Sciatic nerve (tissue), 2 donors: ENCODE measurements around the gene STMN3. TPM values are rescaled to one million over a fixed set of nuclear protein-coding genes. Genes with fewer than 3 reads are reported as not detected.
"Not testable (repeated sequence)": the region's sequence is repeated elsewhere in the genome, so short reads cannot be mapped to it uniquely, and the experiment has no call there.

Experiments
- ATAC-seq: fragments of 200-7000 bp; cut with Tn5 transposase; one replicate; pipeline ENCODE4 v1.9.1; 2020; ENCODE audit warnings: mild to moderate bottlenecking, moderate library complexity
- DNase-seq: peaks from one replicate; pipeline ENCODE4 v3.0.0-alpha.2; 2020; ENCODE audit warnings: low spot score
- intact Hi-C: fragments of 100-400 bp; cut with DNase I; formaldehyde crosslinking; loops from one replicate; pipeline ENCODE4 v1.14.2; 2022
- total RNA-seq: library from RNA; stranded (reverse); fragmentation: NEBNext Ultra II Directional; extraction: Animal tissue kit (Norgen Biotek cat#: 25700); gene quantifications from one replicate; pipeline ENCODE4 v1.2.1, GENCODE V29; 2021
- donor health status: DM: no; HTN: no; CAD: no.
- donor health status: DM: no; HTN: no; CAD: no.

The STMN3 gene
- total RNA-seq, 1 donor from 2014 or later, result 19.7 TPM

- intact Hi-C loops, result no loop called here
These were observed 9.3 kb downstream of the STMN3 start for GRCh38 chr20:63643946-63644345.

GRCh38 chr20:63643499-63643898, 9.7 kb downstream of the STMN3 start:
- intact Hi-C loops, result no loop called here
- ATAC-seq (no peak), DNase-seq (no peak)

More at GRCh38 chr20:63643946-63644345, 9.3 kb downstream of the STMN3 start:
- ATAC-seq (no peak), DNase-seq (no peak)

- intact Hi-C loops, result no loop called here
- ATAC-seq, result peak; percentile 1
- DNase-seq, result no peak
These were observed 10.5 kb downstream of the STMN3 start for GRCh38 chr20:63642527-63643247.

DNA sequence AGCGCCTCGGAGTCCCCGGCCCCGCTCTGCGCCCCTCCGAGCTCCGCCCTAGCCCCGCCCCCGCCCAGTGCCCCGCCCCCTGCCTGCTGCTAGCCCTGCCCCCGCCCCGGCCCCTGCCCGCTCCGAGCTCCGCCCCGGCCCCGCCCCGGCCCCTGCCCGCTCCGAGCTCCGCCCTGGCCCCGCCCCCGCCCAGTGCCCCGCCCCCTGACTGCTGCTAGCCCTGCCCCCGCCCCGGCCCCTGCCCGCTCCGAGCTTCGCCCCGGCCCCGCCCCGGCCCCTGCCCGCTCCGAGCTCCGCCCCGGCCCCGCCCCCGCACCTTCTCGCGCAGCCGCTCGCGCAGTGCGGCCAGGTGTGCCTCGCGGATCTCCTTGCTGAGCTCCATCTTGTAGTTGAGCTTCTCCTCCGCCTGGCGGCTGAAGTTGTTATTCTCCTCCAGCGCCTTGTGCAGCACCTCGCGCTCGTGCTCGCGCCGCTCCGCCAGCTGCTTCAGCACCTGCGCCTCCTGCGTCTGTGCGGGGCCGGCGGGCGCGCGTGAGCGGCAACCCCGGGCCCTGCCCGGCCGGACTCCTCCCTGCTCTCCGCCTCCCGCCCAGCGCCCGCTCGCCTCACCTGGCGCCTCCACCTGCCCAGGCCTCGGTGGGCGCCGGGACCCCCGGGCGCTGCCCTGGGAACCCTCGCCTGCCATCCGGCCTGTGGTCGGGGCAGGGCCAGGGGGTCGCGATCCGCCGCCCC, 11.3 kb downstream of the STMN3 start:
- ATAC-seq (peak; percentile 90), DNase-seq (peak; percentile 93)
- intact Hi-C loops, result no loop called here

GRCh38 chr20:63641146-63641791, 12.0 kb downstream of the STMN3 start:
- ATAC-seq (peak; percentile 23), DNase-seq (no peak)
- intact Hi-C loops, result no loop called here

DNA sequence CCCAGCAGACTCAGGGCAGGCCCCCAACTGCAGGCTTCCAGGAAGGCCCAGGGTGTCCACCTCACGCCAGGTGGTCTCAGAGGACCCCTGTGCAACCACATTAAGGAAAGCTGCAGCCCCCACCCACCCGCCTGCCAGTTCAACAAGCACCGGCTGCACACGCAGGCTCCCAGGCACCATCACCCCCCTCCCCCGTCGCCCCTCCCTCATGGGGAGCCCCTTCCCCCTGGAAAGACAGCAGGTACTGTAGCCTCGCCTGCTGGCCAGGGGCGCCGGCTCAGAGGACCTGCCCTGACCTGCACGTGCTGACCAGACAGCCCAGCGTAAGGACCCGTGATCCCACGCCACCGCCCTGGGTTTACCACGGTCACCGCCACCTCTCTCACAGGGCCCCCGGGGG, 12.5 kb downstream of the STMN3 start:
- DNase-seq, intact Hi-C loops, ATAC-seq: not testable (repeated sequence)

GRCh38 chr20:63640086-63640485, 13.1 kb downstream of the STMN3 start:
- ATAC-seq (no peak), DNase-seq (no peak)
- intact Hi-C loops, result no loop called here

GRCh38 chr20:63639093-63639975, 13.9 kb downstream of the STMN3 start:
- DNase-seq (no peak), ATAC-seq (no peak)
- intact Hi-C loops, result no loop called here

DNA sequence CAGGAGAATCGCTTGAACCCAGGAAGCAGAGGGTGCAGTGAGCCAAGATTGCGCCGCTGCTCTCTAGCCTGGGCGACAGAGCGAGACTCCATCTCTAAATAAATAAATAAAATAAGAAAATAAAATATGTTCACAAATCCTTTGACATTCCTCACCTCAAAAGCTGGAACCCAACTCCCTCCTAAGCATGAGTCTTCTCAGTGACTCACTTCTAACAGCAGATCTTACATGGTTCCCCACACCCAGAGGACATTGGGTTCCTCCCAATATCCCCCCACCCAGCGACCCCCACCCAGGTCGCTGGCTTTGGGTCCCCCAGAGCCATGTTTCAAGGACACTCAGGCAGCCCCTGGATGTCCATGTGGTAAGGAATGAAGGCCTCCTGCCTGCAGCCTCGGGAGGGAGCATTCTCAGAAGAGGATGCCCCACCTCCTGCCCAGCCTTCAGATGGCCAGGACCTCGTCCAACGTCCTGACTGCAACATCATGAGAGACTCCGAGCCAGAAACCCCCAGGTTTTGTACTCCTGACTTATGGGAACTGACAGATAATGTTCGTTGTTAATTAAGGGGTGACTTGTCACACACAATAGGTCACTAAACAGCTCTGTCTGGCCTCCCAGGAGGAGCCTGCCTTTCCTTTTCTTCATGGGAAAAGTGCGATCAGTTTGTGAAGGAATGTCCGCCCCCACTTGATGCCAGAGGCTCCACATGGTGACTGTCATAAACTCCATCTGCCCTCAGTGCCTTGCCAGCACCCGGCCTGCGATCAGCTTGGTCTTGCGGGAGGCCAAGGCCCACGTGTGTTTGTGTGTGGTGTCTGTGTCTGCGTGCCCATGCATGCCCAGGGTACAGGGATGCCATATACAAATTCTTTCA, 16.2 kb downstream of the STMN3 start:
- DNase-seq, result no peak
- no peak for ATAC-seq
- intact Hi-C loops, result no loop called here

DNA sequence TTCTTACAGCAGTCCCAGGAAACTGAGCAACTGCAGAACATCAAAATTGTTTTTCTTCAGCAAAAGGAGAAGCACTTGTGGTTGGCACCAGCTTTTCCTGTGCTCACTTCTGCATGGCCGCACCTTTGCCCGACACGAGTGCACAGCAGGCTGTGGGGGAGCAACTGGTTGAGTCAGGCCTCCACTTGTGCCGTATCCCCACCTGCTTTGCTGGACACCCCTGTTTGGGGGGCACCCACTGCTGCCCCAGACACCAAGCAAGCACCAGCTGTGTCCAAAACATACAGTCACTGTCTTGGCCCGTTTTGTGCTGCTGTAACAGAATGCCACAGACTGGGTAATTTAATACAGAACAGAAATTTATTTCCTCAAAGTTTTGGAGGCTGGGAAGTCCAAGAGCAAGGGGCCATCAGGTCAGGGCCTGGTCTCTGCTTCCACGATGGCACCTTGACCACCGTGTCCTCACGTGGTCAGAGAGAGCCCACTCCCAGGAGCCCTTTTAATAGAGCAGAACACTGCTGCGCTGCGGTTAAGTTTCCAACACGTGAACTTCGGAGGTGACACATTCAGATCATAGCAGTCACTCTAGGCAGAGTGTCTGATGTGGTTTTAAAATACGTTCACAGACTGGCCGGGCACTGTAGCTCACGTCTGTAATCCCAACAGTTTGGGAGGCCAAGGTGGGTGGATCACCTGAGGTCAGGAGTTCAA, 17.6 kb downstream of the STMN3 start:
- intact Hi-C loops, result no loop called here
- DNase-seq (no peak), ATAC-seq (peak; percentile 43)

DNA sequence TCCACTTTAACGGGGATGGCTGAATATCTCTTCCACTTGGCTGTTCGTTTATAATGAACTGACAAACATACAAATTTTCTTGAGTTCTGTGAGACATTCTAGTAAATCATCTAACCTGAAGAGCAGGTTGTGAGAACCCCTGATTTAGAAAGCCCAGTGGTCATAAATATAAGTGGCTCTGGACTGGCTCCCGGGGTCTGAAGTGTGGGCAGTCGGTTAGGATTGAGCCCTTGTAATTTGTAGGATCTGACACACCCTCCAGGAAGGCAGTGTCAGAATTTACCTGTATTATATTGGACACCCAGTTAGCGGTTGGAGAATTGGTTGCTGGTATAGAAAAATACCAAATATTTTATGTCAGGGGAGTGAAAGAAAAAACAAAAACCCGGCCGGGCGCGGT, 19.5 kb downstream of the STMN3 start:
- ATAC-seq, result no peak
- intact Hi-C loops, result no loop called here
- no peak for DNase-seq

DNA sequence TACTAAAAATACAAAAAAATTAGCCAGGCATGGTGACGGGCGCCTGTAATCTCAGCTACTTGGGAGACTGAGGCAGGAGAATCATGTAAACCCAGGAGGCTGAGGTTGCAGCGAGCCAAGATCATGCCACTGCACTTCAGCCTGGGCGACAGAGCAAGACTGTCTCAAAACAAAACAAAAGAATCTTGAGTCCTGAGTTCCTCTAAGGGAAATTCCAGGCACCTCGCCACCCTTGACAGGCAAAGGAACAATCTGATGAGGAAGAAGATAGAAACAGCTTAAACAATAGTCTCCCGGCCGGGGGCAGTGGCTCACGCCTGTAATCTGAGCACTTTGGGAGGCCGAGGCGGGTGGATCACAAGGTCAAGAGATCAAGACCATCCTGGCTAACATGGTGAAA, 21.8 kb downstream of the STMN3 start:
- intact Hi-C loops, ATAC-seq, DNase-seq: not testable (repeated sequence)

- DNase-seq, intact Hi-C loops, ATAC-seq: not testable (repeated sequence)
These were observed 22.3 kb downstream of the STMN3 start for GRCh38 chr20:63630956-63631355.

- ATAC-seq, result peak; percentile 71
- no peak for DNase-seq
These were observed 24.8 kb downstream of the STMN3 start for GRCh38 chr20:63628246-63628975.

DNA sequence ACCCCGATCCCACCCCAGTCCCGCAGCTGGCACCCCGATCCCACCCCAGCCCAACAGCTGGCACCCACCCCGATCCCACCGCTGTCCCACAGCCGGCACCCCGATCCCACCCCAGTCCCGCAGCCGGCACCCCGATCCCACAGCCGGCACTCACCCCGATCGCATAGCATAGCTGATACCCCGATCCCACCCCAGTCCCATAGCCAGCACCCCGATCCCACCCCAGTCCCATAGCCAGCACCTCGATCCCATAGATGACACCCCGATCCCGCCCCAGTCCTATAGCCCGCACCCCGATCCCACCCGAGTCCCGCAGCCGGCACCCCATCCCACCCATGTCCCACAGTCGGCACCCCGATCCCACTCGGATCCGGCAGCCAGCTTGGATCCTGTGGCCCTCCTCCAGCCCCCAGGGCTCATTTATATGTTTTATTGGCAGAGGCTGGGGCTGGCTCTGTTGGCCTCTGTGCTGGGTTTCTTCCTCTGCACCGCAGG, 25.4 kb downstream of the STMN3 start:
- peak; percentile 71 for DNase-seq
- ATAC-seq, result peak; percentile 14
- intact Hi-C loops, result no loop called here

More at GRCh38 chr20:63628246-63628975, 24.8 kb downstream of the STMN3 start:
- intact Hi-C loops, result no loop called here

- peak; percentile 92 for ATAC-seq
- intact Hi-C loops, result no loop called here
- peak; percentile 97 for DNase-seq
These were observed 26.0 kb downstream of the STMN3 start for GRCh38 chr20:63627129-63627750.
